ENCODE results near the gene ZNF784.

Gene ZNF784, protein sequence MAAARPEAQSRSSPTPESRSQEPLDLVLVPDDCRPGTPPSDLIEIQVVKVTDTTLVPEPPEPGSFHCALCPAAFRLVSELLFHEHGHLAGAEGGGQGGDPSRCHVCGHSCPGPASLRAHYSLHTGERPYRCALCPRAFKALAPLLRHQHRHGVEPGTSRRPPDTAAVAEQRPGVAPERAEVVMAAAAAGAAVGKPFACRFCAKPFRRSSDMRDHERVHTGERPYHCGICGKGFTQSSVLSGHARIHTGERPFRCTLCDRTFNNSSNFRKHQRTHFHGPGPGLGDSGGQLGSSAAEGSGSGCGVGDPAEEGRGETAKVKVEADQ

DNA sequence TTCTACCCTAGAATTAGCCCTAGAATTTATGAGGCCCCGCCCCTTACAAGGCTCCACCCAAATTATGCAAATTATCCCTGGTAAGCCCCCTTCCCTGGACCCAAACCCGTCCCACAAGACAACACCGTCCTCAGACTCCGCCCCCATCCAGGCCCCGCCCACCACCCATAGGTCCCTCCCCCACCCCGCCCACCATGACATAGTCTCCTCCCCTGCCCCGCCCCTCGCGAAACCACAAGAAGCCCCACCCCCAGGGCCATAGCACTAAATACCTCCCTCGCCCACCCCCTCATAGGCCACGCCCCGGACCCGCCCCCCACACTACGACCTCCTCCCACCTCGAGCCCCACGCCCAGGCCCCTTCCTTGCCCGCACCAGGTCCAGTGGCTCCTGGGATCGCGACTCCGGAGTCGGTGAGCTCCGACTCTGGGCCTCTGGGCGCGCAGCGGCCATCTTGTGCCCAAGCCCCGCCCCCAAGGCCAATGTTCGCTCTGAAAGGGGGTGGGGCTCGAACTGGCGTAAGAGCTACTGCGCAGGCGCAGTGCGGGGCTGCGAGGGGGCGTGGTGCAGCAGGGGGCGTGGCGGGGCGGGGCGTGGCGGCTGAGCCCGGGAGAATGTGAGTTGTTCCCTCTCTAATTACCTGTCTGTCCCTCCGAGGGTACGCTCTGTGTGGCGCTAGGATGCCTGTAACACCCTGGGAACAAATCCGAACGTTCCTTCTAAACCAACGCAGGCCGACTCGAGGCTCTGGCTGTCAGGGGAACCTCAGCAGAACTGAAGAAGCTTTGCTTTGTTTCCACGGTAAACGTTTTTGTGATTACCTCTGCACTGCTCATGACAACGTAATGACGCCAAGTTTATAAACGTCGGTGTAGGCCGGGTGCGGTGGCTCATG lies at the start of gene ZNF784:
TSS of gene ZNF784 (minus strand) at position 458 of the 895 bp plus-strand sequence. CDS start at position 453, 5 bp downstream.
- peak; percentile 98 for FAIRE-seq
- peak; percentile 93 for DNase-seq (ENCODE audit: insufficient read length, low spot score)

DNA sequence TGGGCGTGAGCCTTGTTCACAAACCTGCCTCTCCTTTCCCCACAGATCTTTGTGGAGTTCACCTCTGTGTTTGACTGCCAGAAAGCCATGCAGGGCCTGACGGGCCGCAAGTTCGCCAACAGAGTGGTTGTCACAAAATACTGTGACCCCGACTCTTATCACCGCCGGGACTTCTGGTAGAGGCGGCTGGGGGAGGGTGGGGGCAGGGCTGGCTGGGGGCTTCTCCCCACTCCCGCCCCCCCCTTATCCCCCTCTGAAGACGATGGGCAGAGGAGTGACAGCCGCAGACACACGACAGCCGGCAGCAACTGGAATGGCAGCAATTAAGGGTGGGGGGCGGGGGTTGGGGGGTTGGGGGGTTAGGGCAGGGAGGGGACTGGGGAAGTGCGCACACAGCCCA lies 49.5 kb upstream of the ZNF784 start:
- DNase-seq (ENCODE audit: insufficient read length, low spot score) = no peak
- FAIRE-seq = no peak

DNA sequence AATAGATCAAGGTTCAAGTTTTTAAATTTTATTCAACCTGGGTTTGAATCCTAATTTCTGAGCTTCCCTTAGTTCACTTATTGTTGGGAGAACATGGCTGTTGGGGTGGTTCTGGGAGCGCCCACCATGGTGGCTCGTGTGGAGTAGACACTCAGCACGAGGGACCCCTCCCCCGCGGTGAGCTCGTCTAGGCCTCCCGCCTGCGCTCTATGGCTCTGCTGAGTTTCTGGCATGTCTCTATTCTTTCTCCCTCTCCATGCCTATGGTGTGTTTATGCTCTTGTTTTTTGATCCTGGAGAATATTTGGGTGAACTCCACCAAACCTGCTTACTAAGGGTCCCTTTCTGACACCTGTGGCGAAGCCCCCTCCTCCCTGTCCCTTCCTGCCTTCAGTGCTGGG lies 49.1 kb upstream of the ZNF784 start:
- DNase-seq (ENCODE audit: insufficient read length, low spot score) = no peak

DNA sequence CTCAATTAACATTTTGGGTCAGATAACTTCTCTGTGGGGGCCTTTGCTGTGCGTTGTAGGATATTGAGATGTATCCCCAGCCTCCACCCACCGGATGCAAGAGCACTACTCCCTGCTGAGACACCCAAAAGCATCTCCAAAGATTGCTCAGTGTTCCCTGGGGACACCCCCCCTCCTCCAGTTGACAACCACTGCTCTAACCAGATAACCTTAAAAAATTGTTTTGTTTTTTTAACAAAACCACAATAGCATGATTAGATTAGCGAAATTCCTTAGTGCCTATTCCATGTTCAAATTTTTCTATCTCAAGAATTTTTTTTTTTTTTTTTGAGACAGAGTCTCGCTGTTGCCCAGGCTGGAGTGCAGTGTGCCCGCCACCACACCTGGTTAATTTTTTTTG lies 48.1 kb upstream of the ZNF784 start:
- FAIRE-seq (no peak), DNase-seq (ENCODE audit: insufficient read length, low spot score) (no peak)

More for the DNA sequence above, 49.1 kb upstream of the ZNF784 start:
- FAIRE-seq = no peak

DNA sequence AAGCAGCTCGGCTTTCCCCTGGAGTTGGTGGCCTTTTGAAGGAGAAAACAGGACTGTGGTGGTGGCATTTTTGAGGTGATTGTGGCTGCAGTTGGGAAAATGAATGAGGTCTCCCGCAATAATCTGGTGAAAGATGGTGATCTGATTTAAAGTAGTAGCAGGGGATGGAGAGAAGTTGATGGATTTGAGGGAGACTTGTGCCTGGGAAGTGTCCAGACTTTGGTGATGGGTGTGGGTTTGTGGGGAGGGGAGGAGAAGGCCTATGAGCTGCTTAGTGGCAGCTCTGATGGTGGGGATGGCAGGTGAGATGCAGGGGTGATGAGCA lies 46.6 kb upstream of the ZNF784 start:
- DNase-seq (ENCODE audit: insufficient read length, low spot score) (no peak), FAIRE-seq (no peak)

DNA sequence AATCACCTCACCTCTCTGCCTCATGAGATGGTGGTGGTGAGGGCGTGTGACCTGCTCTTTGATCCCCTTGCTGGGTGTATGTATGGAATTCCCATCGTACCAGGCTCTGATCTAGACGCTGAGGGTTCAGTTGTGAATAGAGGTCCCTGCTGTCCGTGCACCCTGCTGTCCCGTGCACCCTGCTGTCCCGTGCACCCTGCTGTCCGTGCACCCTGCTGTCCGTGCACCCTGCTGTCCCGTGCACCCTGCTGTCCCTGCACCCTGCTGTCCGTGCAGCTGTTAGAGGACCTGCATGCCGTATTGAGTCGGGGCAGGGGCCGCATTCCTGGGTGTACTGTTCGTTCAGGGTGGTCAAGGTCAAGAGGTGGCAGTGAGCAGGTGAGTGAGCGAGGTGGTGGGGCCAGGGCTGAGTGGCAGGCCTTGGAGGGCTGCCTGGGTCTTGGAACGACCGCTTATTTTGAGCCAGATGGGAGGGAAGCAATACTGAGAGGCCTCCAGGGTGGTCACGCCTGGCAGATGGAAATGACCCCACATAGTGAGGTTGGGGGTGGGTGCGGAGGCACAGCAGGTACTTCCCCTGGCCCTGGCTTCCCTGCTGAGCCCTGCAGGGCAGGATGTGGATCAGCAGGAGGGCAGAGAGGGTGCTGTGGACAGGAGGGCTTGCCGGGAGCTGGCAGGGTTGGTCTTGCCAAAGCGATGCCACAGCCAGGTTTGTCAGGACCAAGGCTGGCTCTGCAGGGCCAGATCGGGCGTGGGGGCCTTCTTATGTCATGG lies 46.1 kb upstream of the ZNF784 start:
- peak; percentile 66 for FAIRE-seq
- DNase-seq (ENCODE audit: insufficient read length, low spot score) = no peak

DNA sequence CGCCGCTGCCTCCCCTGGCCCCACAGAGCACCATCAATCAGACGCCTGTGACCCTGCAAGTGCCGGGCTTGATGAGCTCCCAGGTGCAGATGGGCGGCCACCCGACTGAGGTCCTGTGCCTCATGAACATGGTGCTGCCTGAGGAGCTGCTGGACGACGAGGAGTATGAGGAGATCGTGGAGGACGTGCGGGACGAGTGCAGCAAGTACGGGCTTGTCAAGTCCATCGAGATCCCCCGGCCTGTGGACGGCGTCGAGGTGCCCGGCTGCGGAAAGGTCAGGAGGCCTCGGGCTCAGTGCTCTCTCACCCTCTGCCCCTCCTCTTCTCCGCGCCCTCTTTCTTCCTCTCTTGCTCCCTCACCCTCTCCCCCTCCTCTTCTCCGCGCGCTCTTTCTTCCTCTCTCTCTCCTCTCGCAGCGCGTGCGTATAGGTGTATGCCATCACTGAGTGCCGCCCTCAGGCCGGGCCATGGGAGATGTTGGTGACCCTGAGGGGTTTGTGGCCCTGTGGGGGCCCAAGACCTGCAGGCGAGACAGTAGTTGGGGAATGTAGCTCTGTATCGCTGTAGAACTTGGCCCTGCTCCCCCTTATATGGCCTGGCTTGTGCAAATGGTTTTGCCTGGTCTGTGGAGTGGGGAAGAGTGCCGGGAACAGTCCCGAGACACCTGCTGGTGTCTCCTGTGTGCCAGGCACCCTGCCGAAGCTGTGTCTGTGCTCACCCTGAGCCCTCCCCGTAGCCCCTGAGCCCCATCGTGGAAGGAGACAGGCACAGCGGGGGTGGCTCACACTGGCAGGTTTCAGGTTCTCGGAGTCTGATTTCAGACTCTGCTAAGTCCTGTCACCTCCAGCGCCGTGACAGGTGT lies 45.3 kb upstream of the ZNF784 start:
- FAIRE-seq = no peak
- DNase-seq (ENCODE audit: insufficient read length, low spot score) = no peak

DNA sequence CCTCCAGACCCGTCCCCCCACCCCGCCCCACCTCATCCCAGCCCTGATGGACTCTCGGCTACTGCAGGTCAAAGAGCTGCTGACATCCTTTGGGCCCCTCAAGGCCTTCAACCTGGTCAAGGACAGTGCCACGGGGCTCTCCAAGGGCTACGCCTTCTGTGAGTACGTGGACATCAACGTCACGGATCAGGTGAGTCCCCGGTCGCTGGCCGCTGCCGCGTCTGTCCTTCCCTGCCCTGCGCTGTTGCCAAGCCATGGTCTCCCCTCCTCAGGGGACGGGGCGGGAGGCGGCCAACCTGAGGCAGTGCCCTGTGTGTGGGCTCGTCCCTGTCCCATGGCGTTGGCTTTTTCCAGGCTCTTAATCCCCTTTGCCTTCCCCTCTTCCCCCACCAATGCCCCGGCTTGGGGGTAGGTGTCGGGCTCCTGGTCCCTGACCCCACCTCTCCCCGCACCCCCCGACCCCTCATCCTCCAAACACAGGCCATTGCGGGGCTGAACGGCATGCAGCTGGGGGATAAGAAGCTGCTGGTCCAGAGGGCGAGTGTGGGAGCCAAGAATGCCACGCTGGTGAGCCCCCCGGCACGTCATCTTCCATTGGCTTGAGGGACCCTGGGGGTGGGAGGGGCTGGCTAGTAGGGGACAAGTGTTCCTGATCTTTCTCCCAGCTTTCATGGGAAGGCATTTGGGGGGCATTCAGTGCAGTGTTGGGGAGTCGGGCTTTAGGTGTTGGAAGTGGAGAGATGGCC lies 44.4 kb upstream of the ZNF784 start:
- no peak for DNase-seq (ENCODE audit: insufficient read length, low spot score)
- FAIRE-seq = no peak

DNA sequence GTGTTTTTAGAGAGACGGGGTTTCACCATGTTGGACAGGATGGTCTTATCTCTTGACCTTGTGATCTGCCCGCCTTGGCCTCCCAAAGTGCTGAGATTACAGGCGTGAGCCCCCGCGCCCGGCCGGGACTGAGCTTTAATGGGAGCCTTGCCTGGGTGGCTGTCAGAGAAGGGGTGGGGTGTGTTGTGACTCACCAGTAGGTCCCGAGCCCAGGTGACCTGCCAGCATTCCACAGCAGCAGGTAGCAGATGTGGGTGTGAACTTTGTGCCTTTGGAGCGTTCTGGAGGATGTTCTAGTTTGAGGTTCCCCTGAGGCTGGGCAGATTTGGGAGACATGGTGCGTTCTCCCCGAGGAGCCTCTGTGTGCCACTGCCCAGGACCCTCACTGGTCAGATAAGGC lies 43.6 kb upstream of the ZNF784 start:
- DNase-seq (ENCODE audit: insufficient read length, low spot score) (no peak), FAIRE-seq (no peak)

DNA sequence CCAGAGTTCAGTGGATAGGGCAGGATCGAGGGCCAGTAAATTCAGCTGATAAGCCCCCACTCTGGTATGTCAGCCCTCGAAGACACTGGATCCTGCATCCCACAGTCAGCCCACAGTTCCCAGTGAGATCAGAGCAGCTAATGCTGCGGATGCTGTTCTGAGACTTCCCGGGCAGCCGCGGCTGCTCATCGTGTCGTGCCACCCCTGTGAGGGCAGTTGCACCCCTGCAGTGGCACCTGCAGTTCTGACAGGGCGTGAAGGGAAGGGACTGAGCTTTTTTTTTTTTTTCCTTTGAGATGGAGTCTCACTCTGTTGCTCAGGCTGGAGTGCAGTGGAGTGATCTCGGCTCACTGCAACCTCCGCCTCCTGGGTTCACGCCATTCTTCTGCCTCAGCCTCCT lies 43.1 kb upstream of the ZNF784 start:
- DNase-seq (ENCODE audit: insufficient read length, low spot score) (no peak), FAIRE-seq (no peak)

DNA sequence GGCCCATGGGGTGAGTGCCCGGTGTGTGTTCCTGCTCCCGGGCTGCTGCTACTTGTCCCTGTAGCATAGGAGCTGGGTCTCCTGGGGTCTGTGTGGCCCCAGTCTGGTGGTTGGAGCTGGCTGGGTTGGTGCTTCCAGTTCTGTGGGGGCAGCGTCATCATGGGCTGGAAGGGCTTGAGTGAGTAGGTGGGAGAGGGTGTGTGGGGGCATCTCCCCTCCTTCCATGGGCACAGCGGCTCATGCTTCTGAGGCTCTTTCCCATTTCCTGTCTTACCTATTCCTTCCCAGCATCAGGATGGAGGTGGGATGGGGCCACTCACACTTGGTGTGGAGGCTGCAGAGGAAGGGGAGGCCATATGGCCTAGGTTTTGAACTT lies 42.6 kb upstream of the ZNF784 start:
- DNase-seq (ENCODE audit: insufficient read length, low spot score) = no peak
- FAIRE-seq = no peak

DNA sequence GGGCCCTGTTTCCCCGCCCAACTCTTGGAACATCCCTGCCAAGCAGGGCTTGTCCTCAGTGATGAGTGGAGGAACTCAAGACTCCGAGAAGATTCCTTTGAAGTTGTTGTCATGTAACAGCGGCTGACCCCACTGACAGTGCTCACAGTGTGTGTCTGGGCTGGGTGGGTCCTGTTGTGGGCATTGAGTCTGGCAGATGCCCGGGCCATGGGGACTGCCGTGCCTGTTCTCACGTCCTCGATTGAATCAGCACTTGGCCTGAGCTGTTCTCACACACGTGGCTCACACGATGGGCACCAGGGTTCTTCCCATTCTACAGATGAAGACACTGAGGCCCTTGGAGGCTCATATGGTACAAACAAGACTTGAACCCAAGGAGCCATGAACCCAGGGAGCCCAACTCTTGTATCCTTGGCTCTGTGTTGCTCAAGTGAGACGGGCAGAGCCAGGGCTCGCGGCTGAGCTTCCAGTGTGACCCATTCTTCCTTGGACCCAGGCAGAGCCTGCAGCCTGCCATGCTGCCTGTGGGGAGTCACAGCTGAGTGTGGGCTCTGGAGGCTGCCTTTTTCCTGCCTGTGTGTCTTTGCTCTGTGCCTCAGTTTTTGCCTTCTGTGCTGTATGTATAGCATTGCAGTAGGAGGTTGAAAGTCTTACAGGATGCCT lies 42.1 kb upstream of the ZNF784 start:
- DNase-seq (ENCODE audit: insufficient read length, low spot score) = no peak
- no peak for FAIRE-seq

DNA sequence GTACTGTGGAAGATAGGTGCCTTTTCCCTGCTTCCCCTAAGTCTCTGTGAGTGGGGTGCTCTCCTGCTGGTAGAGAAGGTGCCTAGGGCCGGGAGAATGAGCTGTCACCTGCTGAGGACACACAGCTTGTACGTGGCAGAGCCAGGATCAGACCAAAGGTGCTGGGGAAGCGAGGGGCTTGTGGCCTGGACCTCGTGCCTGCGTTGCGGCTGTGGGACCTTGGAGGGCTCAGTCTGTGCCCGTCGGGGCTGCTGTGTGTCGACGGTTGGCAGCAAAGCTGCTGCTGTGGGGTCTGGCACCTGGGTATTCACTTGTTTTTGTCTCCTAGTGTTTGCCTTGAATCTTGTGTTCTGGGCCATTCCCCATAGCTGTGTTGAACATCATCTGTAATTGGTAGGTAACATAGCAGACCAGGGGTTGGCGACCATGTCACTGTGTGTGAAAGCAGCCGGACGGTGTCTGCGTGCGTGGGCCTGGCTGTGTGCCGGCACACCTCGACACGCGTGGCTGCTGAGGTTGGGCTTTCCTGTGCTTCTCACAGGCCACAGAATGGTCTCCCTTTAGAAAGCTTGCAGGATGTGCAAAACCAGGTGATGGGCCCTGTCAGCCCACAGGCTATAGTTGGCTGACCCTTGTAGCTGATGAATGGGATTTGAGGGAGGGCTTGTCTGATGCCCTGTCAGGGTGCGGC lies 39.6 kb upstream of the ZNF784 start:
- DNase-seq (ENCODE audit: insufficient read length, low spot score) (no peak), FAIRE-seq (no peak)

DNA sequence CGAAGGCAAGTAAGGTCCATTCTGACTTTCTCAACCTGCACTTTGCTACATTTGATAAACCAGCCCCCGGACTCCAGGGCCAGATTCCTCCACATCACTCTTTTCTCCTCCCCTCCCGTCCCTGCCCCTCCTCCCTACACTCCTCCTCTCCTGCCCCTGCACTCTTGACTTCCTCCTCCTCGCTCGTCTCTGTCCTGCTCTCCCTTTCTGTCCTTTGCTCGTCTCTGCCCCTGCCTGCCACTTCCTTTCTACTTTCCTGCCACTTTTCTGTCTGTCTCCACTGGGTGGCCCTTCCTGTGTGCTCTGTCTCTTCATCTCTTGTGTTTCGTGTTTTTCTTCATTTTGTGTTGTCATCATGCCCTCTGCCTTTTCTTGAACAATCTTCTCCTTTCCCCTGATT lies 37.5 kb upstream of the ZNF784 start:
- FAIRE-seq (no peak), DNase-seq (ENCODE audit: insufficient read length, low spot score) (no peak)

DNA sequence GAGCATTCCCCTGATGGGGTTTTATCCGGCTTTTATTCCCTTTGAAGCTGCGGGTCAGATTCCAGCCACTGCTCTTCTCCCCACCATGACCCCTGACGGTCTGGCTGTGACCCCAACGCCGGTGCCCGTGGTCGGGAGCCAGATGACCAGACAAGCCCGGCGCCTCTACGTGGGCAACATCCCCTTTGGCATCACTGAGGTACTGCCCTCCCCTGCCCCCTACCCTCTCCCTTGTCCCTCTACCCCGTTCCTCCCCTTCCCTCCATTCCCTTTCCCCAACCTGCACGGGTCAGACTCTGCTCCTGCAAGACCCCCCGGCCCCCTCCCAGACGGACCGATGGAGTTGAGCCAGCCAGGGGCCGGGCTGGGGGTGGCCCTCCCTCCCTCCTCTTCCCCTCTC lies 36.6 kb upstream of the ZNF784 start:
- no peak for DNase-seq (ENCODE audit: insufficient read length, low spot score)
- no peak for FAIRE-seq

DNA sequence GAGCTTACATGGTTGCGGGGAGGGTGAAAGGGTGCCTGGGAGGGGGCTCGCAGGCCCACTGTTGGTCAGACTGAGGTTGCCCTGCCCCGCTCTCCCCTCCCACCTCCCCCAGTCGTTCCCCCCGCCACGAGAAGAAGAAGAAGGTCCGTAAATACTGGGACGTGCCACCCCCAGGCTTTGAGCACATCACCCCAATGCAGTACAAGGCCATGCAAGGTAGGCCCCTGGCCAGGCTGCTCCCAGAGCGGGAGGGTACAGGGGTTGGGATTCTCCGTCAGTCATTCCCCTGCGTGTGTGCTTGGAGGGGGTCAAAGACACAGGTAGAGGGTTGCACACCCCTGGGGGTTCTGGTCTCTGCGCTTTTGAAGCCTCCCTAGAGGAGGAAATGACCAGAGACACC lies 36.0 kb upstream of the ZNF784 start:
- no peak for DNase-seq (ENCODE audit: insufficient read length, low spot score)
- FAIRE-seq = no peak

DNA sequence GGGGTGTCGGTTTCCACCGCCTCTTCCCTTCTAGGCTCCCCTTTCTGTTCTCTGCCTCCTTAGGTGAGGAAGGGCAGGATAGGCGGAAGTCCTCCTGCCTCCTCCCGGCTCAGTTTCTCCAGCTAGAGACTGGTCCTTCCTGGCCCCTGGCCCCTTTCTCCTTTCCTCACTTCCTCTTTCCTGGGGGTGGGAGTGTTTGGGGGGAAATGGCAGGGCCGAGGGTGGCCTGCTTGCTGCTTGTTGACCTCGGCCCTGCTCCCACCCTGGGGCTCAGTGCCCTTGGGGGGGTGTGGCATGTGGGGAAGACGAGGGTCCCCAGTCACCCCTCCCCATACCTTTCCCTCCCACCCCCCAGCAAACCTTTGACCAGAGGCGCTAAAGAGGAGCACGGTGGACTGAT lies 35.5 kb upstream of the ZNF784 start:
- DNase-seq (ENCODE audit: insufficient read length, low spot score) (no peak), FAIRE-seq (no peak)

DNA sequence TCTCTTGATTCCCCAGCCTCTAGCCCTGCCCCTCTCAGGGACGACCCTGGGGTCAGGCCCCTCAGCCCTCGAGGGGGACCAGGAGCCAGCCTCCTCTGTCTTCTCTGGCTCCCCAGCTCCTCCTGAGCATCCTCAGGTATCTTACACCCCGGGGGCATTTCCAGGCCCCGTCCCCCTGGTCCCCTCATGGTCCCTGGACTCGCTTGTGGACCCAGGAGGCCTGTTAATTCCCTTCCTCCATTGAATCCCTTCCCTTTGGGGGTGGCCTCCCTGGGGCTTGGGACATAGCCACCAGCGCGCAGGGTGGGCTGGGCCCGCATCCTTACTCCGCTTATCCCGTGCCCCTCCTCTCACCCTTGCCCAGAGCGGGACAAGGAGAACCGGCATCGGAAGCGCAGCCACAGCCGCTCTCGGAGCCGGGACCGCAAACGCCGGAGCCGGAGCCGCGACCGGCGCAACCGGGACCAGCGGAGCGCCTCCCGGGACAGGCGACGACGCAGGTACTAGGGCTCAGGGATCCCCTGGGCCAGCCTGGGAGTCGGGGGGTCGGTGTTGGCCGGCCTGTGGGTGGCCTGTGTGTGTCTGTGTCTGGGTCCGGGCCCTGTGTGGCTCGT lies 34.6 kb upstream of the ZNF784 start:
- FAIRE-seq (no peak), DNase-seq (ENCODE audit: insufficient read length, low spot score) (no peak)
